WTC11 (cell line): ENCODE measurements around the gene NOBOX.
"Not testable (repeated sequence)": the region's sequence is repeated elsewhere in the genome, so short reads cannot be mapped to it uniquely, and the experiment has no call there.

ENCODE experiments used
- AFF4 ChIP-seq: sonication (generic); formaldehyde crosslinking; IDR thresholded peaks from 2 replicates; pipeline ENCODE4 v1.8.1; 2023; ENCODE audit warnings: mild to moderate bottlenecking, missing genetic modification reagents, borderline replicate concordance
- CREB1 ChIP-seq: sonication (generic); formaldehyde crosslinking; IDR thresholded peaks from 2 replicates; pipeline ENCODE4 v1.8.0; 2023; ENCODE audit warnings: mild to moderate bottlenecking, missing genetic modification reagents
- CTCF ChIP-seq: fragments of 200-600 bp; IDR thresholded peaks from 2 replicates; pipeline ENCODE4 v1.8.0; 2022; ENCODE audit warnings: antibody characterized with exemption
- E2F5 ChIP-seq: sonication (generic); formaldehyde crosslinking; IDR thresholded peaks from 2 replicates; pipeline ENCODE4 v1.8.1; 2022; ENCODE audit warnings: mild to moderate bottlenecking, moderate library complexity, missing genetic modification reagents
- EMX1 ChIP-seq: fragments of 250-450 bp; sonication (Bioruptor Pico); IDR thresholded peaks from 2 replicates; pipeline ENCODE4 v1.8.0; 2021; ENCODE audit warnings: mild to moderate bottlenecking
- ETV6 ChIP-seq: sonication (generic); formaldehyde crosslinking; IDR thresholded peaks from 2 replicates; pipeline ENCODE4 v1.8.1; 2022; ENCODE audit warnings: mild to moderate bottlenecking, missing genetic modification reagents
- HMGXB4 ChIP-seq: sonication (generic); formaldehyde crosslinking; IDR thresholded peaks from 2 replicates; pipeline ENCODE4 v1.8.1; 2023; ENCODE audit warnings: mild to moderate bottlenecking, moderate library complexity, missing genetic modification reagents
- IRF1 ChIP-seq: sonication (generic); formaldehyde crosslinking; IDR thresholded peaks from 2 replicates; pipeline ENCODE4 v1.8.0; 2023; ENCODE audit warnings: missing genetic modification reagents
- KAT7 ChIP-seq: sonication (generic); formaldehyde crosslinking; IDR thresholded peaks from 2 replicates; pipeline ENCODE4 v1.8.1; 2023; ENCODE audit warnings: missing genetic modification reagents, mild to moderate bottlenecking, borderline replicate concordance
- MAX ChIP-seq: sonication (generic); formaldehyde crosslinking; IDR thresholded peaks from 2 replicates; pipeline ENCODE4 v1.8.0; 2022; ENCODE audit warnings: mild to moderate bottlenecking, missing genetic modification reagents
- SP1 ChIP-seq: sonication (generic); formaldehyde crosslinking; conservative IDR thresholded peaks from 2 replicates; pipeline ENCODE4 v1.8.1; 2022; ENCODE audit warnings: missing genetic modification reagents
- TEAD4 ChIP-seq: sonication (generic); formaldehyde crosslinking; IDR thresholded peaks from 2 replicates; pipeline ENCODE4 v1.8.0; 2022; ENCODE audit warnings: mild to moderate bottlenecking, missing genetic modification reagents
- USF2 ChIP-seq: sonication (generic); formaldehyde crosslinking; IDR thresholded peaks from 2 replicates; pipeline ENCODE4 v1.8.1; 2023; ENCODE audit warnings: mild to moderate bottlenecking, missing genetic modification reagents, moderate library complexity
- ZNF121 ChIP-seq: sonication (generic); formaldehyde crosslinking; IDR thresholded peaks from 2 replicates; pipeline ENCODE4 v1.8.0; 2023; ENCODE audit warnings: missing genetic modification reagents

GRCh38 chr7:144362061-144362460 is 41.4 kb downstream of the NOBOX start:
- TF ChIP-seq CTCF; AFF4 (CRISPR knock-in tag); HMGXB4 (CRISPR knock-in tag); E2F5 (CRISPR knock-in tag); MAX; KAT7 (CRISPR knock-in tag); USF2 (CRISPR knock-in tag); IRF1 (CRISPR knock-in tag); SP1; ETV6 (CRISPR knock-in tag); TEAD4 (CRISPR knock-in tag); ZNF121 (CRISPR knock-in tag); EMX1; CREB1 (CRISPR knock-in tag): not testable (repeated sequence)
